ENCODE data around the gene PPRC1. TPM values are rescaled to one million over a fixed set of nuclear protein-coding genes. Genes with fewer than 3 reads are reported as not detected.
"Not testable (repeated sequence)": the region's sequence is repeated elsewhere in the genome, so short reads cannot be mapped to it uniquely, and the experiment has no call there.

PPRC1 gene
- total and polyA plus RNA-seq, 7 donors: 4.2 to 39.9 (median 12.5) TPM

DNA sequence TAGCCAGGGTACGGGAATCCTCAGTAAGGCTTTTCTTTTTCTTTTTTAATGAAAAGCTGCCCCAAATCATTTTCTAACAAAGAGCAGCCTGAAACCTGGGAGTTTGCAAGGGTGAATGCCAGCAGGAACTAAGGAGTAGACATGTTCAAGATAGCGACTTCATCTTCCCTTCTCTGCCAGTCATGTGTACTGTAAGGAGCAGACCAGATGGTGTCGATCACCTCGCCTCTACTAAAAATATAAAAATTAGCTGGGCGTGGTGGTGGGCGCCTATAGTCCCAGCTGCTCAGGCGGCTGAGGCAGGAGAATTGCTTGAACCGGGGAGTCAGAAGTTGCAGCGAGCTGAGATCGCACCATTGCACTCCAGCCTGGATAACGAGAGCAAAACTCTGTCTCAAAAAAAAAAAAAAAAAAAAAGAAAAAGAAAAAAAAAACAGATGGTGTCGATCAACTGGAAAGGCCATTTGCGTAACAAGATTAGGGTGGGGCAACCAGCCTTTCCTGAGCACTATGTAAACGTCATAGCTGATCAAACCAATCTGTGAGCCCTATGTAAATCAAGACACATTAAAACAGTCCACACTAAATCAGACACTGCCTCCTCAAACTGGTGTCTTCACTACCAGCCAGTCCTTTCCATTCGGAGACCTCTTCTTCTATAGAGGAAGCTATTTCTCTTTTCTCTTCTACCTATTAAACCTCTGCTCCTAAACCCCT is 53.1 kb downstream of the PPRC1 start:
- intact Hi-C loops (cut with DNase I): no loop called here
- H3K9me3 ChIP-seq: peaks cover 0 to 2% (median 0%) of the 10 kb centered on the region in 4 donors
- DNase-seq: no peak
- TF ChIP-seq EP300 (IDR thresholded peaks at IDR 0.05) (no peak), POLR2A (IDR thresholded peaks at IDR 0.05) (no peak), POLR2AphosphoS5 (IDR thresholded peaks at IDR 0.05) (no peak)
- TF ChIP-seq, protein P1, sequence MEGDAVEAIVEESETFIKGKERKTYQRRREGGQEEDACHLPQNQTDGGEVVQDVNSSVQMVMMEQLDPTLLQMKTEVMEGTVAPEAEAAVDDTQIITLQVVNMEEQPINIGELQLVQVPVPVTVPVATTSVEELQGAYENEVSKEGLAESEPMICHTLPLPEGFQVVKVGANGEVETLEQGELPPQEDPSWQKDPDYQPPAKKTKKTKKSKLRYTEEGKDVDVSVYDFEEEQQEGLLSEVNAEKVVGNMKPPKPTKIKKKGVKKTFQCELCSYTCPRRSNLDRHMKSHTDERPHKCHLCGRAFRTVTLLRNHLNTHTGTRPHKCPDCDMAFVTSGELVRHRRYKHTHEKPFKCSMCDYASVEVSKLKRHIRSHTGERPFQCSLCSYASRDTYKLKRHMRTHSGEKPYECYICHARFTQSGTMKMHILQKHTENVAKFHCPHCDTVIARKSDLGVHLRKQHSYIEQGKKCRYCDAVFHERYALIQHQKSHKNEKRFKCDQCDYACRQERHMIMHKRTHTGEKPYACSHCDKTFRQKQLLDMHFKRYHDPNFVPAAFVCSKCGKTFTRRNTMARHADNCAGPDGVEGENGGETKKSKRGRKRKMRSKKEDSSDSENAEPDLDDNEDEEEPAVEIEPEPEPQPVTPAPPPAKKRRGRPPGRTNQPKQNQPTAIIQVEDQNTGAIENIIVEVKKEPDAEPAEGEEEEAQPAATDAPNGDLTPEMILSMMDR (IDR thresholded peaks at IDR 0.05): no peak
- H3K36me3 ChIP-seq: no peaks in the 10 kb centered on the region
- H3K4me1 ChIP-seq: no peaks in the 10 kb centered on the region
- H3K4me3 ChIP-seq: no peak overlapping the region
- 81 to 82% methylated on average over 15 of the region's 15 CpGs for WGBS, 2 donors
- no peaks in the 10 kb centered on the region for H3K27me3 ChIP-seq
- H3K27ac ChIP-seq: peak overlapping the region in 1 of 4 donors; percentile 40

DNA sequence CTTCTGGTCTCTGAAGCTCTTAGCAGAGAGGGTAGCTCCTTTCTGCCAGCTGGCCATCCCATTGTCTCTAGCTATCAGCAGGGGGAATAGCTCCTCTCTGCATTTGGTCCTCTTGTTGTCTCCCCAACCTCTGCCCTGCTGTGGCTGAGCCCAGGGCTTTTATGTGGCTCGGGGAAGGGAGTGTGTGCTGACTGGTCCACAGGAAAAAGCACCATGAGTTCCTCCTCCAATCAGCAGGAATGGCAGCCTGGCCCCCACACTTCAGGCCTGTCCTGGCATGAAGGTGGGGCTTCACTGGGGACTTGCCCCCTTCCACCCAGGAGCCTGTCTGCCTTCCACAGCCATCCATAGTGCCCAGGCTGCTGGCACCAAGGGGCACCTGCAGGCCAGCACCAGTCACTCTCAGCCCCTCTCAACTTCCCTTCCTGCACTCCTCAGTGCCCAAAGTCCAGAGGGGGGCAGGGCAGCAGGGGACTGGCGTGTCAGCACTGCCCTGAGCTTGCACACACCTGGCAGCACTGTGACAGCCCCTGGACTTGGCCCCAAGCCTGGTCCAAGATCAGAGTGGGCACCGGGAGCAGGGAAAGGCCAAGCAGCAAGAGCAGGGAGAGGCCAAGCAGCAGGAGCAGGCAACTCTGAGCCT is 55.6 kb downstream of the PPRC1 start:
- Histone ChIP-seq H3K9me3 (peaks cover 0 to 2% (median 0%) of the 10 kb centered on the region in 4 donors), H3K36me3 (no peaks in the 10 kb centered on the region), H3K4me1 (no peaks in the 10 kb centered on the region), H3K27ac (no peak overlapping the region), H3K27me3 (no peaks in the 10 kb centered on the region), H3K4me3 (no peak overlapping the region)
- no peak for TF ChIP-seq POLR2A (IDR thresholded peaks at IDR 0.05)
- TF ChIP-seq POLR2AphosphoS5 (IDR thresholded peaks at IDR 0.05): no peak
- TF ChIP-seq, protein P1 (IDR thresholded peaks at IDR 0.05): no peak
- TF ChIP-seq EP300 (IDR thresholded peaks at IDR 0.05): no peak
- intact Hi-C loops (cut with DNase I): no loop called here
- no peak for DNase-seq
- 36 to 69% methylated on average over 3 of the region's 3 CpGs for WGBS, 2 donors

DNA sequence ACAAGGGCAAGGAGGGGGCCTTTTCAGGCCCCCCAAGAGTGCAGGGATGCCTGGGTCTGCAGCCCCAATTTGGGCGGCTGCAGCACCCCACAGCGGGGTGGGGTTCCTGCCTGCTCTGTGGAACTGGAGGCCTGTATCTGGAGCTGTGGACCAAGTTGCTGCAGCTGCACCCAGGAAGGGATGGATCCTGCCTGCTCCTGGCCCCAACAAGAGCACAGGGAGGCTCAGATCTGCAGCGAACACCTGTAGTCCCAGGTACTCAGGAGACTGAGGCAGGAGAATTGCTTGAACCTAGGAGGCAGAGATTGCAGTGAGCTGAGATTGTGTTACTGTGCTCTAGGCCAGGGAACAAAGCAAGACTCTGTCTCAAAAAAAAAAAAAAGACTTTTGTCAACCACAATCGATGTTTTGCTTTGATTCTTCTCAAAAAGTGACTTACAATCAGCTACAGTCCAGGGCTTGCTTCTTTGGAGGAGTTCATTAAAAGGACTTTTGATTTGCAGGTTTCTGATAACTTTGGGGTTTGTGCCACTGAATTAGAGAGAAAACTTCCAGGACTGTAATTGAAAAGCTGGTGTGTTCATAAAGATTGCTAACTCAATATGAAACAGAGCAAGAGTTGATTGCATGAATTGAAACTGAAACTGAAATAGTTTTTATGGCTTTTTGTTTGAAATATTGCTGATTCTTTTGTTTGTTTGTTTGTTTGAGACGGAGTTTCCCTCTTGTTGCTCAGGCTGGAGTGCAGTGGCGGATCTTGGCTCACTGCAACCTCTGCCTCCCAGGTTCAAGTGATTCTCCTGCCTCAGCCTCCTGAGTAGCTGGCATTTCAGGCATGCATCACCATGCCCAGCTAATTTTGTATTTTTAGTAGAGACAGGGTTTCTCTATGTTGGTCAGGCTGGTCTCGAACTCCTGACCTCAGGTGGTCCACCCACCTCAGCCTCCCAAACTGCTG is 56.4 kb downstream of the PPRC1 start:
- peak overlapping the region in 1 of 4 donors; percentile 20 for H3K27ac ChIP-seq
- H3K4me1 ChIP-seq; H3K4me3 ChIP-seq; H3K9me3 ChIP-seq; H3K27me3 ChIP-seq; intact Hi-C loops (cut with DNase I); DNase-seq; H3K36me3 ChIP-seq: not testable (repeated sequence)
- WGBS, 2 donors: 34 to 60% methylated on average over 7 of the region's 7 CpGs

DNA sequence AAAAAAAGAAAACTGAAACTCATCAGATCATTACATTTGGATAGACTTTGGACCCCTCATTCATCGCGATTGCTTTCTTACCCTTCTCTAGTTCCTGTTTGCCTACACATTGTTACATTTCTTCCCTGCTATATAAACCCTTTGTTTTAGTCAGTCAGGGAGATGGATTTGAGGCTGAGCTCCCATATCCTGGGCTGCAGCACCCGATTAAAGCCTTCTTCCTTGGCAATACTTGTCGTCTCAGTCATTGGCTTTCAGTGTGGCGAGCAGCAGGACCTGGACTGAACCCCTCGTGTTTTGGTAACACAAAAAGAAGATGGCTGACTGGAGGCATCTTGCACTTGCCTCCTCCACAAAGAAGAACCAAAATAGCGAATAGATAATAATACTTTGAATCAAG is 59.1 kb downstream of the PPRC1 start:
- H3K27ac ChIP-seq: no peak overlapping the region
- no peak overlapping the region for H3K4me3 ChIP-seq
- H3K9me3 ChIP-seq: no peaks in the 10 kb centered on the region
- TF ChIP-seq, protein P1 (IDR thresholded peaks at IDR 0.05): no peak
- TF ChIP-seq POLR2AphosphoS5 (IDR thresholded peaks at IDR 0.05) (no peak), EP300 (IDR thresholded peaks at IDR 0.05) (no peak), POLR2A (IDR thresholded peaks at IDR 0.05) (no peak)
- no peak for DNase-seq
- no peaks in the 10 kb centered on the region for H3K4me1 ChIP-seq
- intact Hi-C loops (cut with DNase I): no loop called here
- 67 to 75% methylated on average over 7 of the region's 7 CpGs for WGBS, 2 donors
- no peaks in the 10 kb centered on the region for H3K27me3 ChIP-seq
- H3K36me3 ChIP-seq: no peaks in the 10 kb centered on the region

All from sigmoid colon (tissue), 7 donors.